Measurements from ENCODE around the gene TMEM212. TPM values are rescaled to one million over a fixed set of nuclear protein-coding genes. Genes with fewer than 3 reads are reported as not detected.

Gene TMEM212
- total and polyA plus RNA-seq, 2 donors (not counting 1 experiment from before 2014, with no cell fraction given), result not detected

DNA sequence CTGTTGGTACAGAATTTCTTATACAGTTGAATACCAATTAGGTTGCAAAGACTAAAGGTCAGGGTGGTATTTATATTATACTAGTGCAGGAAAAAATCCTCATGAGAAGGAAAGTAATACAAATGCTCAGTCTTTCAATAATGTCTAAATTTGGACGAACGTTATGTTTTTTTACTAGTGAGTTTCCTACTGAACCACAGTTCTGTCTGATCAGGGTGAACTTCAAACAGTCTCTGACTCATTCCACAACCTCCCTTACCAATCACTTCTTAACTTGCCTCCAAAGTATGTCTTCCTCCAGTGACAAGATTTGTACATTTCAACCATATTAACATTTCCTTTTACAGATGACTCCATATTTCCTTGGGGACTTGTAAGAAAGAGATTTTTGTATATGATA is 3.4 kb downstream of the TMEM212 start:
- H3K79me2 ChIP-seq (ENCODE audit: control insufficient read depth, insufficient read depth, low read length), result no peaks in the 10 kb centered on the region
- H3K27ac ChIP-seq (ENCODE audit: low read length in 2 of 2), result no peak overlapping the region
- intact Hi-C loops (cut with micrococcal nuclease), result no loop called here
- Mint-ChIP-seq H3K9me3 (ENCODE audit: insufficient read depth) (no peaks in the 10 kb centered on the region), H3K27me3 (no peaks in the 10 kb centered on the region), H3K27ac (no peak overlapping the region), H3K4me1 (no peaks in the 10 kb centered on the region), H3K4me3 (no peak overlapping the region)
- no peaks in the 10 kb centered on the region for H4K20me1 ChIP-seq (ENCODE audit: control insufficient read depth, insufficient read depth, low read length, poor library complexity, severe bottlenecking)
- no peaks in the 10 kb centered on the region for H3K9me3 ChIP-seq (ENCODE audit: control extremely low read depth in 1 of 3, control insufficient read depth in 2 of 3, insufficient read depth in 1 of 3, low read length in 2 of 3)
- DNase-seq, result no peak
- H3K9ac ChIP-seq (ENCODE audit: low read length), result no peak overlapping the region
- no peak overlapping the region for H3K4me2 ChIP-seq (replicated peaks; ENCODE audit: low read depth, low read length, poor library complexity, severe bottlenecking)
- H2AFZ ChIP-seq (ENCODE audit: insufficient read depth, low read depth, low read length, poor library complexity, severe bottlenecking), result no peak overlapping the region
- no peaks in the 10 kb centered on the region for H3K4me1 ChIP-seq (ENCODE audit: control insufficient read depth in 2 of 2, insufficient read depth in 2 of 2, low read length in 2 of 2)
- no peak for TF ChIP-seq EZH2 (IDR thresholded peaks at IDR 0.05; ENCODE audit: borderline replicate concordance, insufficient read depth, low read depth, low read length, poor library complexity, severe bottlenecking)
- TF ChIP-seq, protein P1, sequence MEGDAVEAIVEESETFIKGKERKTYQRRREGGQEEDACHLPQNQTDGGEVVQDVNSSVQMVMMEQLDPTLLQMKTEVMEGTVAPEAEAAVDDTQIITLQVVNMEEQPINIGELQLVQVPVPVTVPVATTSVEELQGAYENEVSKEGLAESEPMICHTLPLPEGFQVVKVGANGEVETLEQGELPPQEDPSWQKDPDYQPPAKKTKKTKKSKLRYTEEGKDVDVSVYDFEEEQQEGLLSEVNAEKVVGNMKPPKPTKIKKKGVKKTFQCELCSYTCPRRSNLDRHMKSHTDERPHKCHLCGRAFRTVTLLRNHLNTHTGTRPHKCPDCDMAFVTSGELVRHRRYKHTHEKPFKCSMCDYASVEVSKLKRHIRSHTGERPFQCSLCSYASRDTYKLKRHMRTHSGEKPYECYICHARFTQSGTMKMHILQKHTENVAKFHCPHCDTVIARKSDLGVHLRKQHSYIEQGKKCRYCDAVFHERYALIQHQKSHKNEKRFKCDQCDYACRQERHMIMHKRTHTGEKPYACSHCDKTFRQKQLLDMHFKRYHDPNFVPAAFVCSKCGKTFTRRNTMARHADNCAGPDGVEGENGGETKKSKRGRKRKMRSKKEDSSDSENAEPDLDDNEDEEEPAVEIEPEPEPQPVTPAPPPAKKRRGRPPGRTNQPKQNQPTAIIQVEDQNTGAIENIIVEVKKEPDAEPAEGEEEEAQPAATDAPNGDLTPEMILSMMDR (IDR thresholded peaks at IDR 0.05), result no peak
- H3K36me3 ChIP-seq (replicated peaks in 1 of 2; ENCODE audit: control extremely low read depth in 1 of 2, control insufficient read depth in 1 of 2, extremely low read depth in 1 of 2, insufficient read depth in 2 of 2, low read length in 1 of 2), result no peaks in the 10 kb centered on the region
- no peak overlapping the region for H3K4me3 ChIP-seq (ENCODE audit: control extremely low read depth in 1 of 5, extremely low read depth in 1 of 5, insufficient read depth in 1 of 5, low read depth in 2 of 5, low read length in 4 of 5)
- no peaks in the 10 kb centered on the region for H3K27me3 ChIP-seq (replicated peaks in 1 of 4; ENCODE audit: control extremely low read depth in 1 of 4, control insufficient read depth in 3 of 4, insufficient read depth in 4 of 4, low read length in 3 of 4)
- ATAC-seq (ENCODE audit: low read depth), result no peak
- CTCF ChIA-PET, result no interaction called here
- POLR2A ChIA-PET, result no interaction called here
- no CpG with 5 or more reads among the region's 2 CpGs for WGBS (ENCODE audit: insufficient coverage)

GRCh38 chr3:171847133-171847532 is 4.0 kb downstream of the TMEM212 start:
- Histone ChIP-seq H3K4me3 (ENCODE audit: control extremely low read depth in 1 of 5, extremely low read depth in 1 of 5, insufficient read depth in 1 of 5, low read depth in 2 of 5, low read length in 4 of 5) (no peak overlapping the region), H3K79me2 (ENCODE audit: control insufficient read depth, insufficient read depth, low read length) (no peaks in the 10 kb centered on the region), H3K36me3 (replicated peaks in 1 of 2; ENCODE audit: control extremely low read depth in 1 of 2, control insufficient read depth in 1 of 2, extremely low read depth in 1 of 2, insufficient read depth in 2 of 2, low read length in 1 of 2) (no peaks in the 10 kb centered on the region), H3K27me3 (replicated peaks in 1 of 4; ENCODE audit: control extremely low read depth in 1 of 4, control insufficient read depth in 3 of 4, insufficient read depth in 4 of 4, low read length in 3 of 4) (no peaks in the 10 kb centered on the region), H3K9ac (ENCODE audit: low read length) (no peak overlapping the region), H4K20me1 (ENCODE audit: control insufficient read depth, insufficient read depth, low read length, poor library complexity, severe bottlenecking) (no peaks in the 10 kb centered on the region), H3K27ac (ENCODE audit: low read length in 2 of 2) (no peak overlapping the region), H3K4me2 (replicated peaks; ENCODE audit: low read depth, low read length, poor library complexity, severe bottlenecking) (no peak overlapping the region), H3K4me1 (ENCODE audit: control insufficient read depth in 2 of 2, insufficient read depth in 2 of 2, low read length in 2 of 2) (no peaks in the 10 kb centered on the region), H3K9me3 (ENCODE audit: control extremely low read depth in 1 of 3, control insufficient read depth in 2 of 3, insufficient read depth in 1 of 3, low read length in 2 of 3) (no peaks in the 10 kb centered on the region), H2AFZ (ENCODE audit: insufficient read depth, low read depth, low read length, poor library complexity, severe bottlenecking) (no peak overlapping the region)
- DNase-seq, result no peak
- no peaks in the 10 kb centered on the region for H3K4me1 Mint-ChIP-seq
- intact Hi-C loops (cut with micrococcal nuclease), result no loop called here
- POLR2A ChIA-PET, result no interaction called here
- no peaks in the 10 kb centered on the region for H3K27me3 Mint-ChIP-seq
- 88% methylated on average over 6 of the region's 6 CpGs for WGBS (ENCODE audit: insufficient coverage)
- CTCF ChIA-PET, result no interaction called here
- no peaks in the 10 kb centered on the region for H3K9me3 Mint-ChIP-seq (ENCODE audit: insufficient read depth)
- H3K27ac Mint-ChIP-seq, result no peak overlapping the region
- TF ChIP-seq, protein P1 (IDR thresholded peaks at IDR 0.05), result no peak
- no peak for TF ChIP-seq EZH2 (IDR thresholded peaks at IDR 0.05; ENCODE audit: borderline replicate concordance, insufficient read depth, low read depth, low read length, poor library complexity, severe bottlenecking)
- ATAC-seq (ENCODE audit: low read depth), result no peak
- H3K4me3 Mint-ChIP-seq, result no peak overlapping the region
